GM21576 (cell line): ENCODE measurements around the gene MOG.
A peak's percentile ranks its signal among the peaks of the same experiment; 100 is the strongest.
"Not testable (repeated sequence)": the region's sequence is repeated elsewhere in the genome, so short reads cannot be mapped to it uniquely, and the experiment has no call there.

ENCODE experiments used
- ATAC-seq: cut with Tn5 transposase; IDR thresholded peaks from one replicate; pipeline ENCODE4 v1.9.1; 2021; ENCODE audit warnings: mild to moderate bottlenecking, moderate library complexity; ENCODE audit not compliant: unreplicated experiment

Gene MOG

DNA sequence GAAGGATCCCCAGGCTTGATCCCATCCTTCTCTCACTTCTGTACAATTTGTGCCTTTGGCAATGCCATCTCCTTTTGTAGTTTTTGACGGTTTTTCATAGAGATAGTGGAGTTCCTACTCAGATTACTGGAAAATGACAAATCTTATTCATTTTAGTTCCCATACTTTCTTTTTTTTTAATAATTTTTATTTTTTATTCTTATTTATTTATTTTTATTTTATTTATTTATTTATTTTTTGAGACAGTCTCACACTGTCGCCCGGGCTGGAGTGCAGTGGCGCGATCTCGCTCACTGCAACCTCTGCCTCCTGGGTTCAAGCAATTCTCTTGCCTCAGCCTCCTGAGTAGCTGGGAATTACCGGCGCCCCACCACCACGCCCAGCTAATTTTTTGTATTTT lies 19.6 kb upstream of the MOG start:
- ATAC-seq = no peak

- no peak for ATAC-seq
These were observed 15.3 kb upstream of the MOG start for GRCh38 chr6:29641430-29642148.

- ATAC-seq = no peak
These were observed 8.8 kb upstream of the MOG start for GRCh38 chr6:29647927-29648642.

- peak; percentile 99 for ATAC-seq
These were observed 6.9 kb upstream of the MOG start for GRCh38 chr6:29649701-29650673.

- no peak for ATAC-seq
These were observed 5.3 kb upstream of the MOG start for GRCh38 chr6:29651413-29652197.

GRCh38 chr6:29652198-29652584 lies 4.7 kb upstream of the MOG start:
- no peak for ATAC-seq

- ATAC-seq = no peak
These were observed 3.3 kb upstream of the MOG start for GRCh38 chr6:29653452-29654038.

DNA sequence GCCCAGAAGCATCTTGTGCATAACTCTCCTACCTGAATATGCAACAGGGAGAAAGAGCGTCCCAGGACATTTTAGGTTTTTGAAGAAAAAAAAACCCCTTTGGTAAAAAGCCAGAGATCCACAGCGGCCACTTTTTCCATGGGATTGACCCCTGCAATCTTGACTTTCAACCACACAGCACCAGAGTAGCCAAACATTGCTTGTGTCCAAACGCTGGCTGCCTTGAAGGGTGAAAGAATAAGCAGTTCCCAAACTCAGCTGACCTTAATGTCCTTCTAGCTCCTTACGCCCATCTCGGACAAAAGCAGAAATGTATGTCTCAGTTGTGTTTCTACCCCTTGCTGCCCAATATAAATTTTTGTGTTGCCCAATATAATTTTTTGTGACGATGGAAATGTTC lies 1.2 kb upstream of the MOG start:
- no peak for ATAC-seq

GRCh38 chr6:29656157-29656556 lies 735 bp upstream of the MOG start:
- no peak for ATAC-seq

GRCh38 chr6:29661071-29661470 lies 4.2 kb downstream of the MOG start:
- ATAC-seq = no peak

DNA sequence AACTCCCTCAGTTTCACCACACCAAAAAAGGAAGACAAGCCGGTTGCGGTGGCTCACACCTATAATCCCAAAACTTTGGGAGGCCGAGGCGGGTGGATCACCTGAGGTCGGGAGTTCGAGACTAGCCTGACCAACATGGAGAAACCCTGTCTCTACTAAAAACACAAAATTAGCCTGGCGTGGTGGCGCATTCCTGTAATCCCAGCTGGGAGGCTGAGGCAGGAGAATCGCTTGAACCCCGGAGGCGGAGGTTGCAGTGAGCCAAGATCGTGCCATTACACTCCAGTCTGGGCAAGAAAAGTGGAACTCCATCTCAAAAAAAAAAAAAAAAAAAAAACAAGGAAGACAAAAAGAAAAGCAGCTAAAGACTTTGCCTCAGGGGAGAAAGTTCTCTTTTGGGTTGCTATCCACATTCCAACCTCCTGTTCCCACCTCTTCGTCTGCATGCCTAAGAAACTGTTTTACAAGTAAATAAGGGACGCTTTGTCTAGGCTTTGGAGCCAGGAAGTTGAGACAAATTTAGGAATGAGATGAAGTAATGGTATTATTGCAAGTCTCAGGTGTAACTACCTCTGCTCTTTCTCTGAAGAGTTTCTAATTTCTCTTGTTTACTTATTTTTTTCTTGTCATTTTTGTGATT lies 4.7 kb downstream of the MOG start:
- not testable (repeated sequence) for ATAC-seq

- ATAC-seq = no peak
These were observed 6.6 kb downstream of the MOG start for GRCh38 chr6:29663300-29664042.

DNA sequence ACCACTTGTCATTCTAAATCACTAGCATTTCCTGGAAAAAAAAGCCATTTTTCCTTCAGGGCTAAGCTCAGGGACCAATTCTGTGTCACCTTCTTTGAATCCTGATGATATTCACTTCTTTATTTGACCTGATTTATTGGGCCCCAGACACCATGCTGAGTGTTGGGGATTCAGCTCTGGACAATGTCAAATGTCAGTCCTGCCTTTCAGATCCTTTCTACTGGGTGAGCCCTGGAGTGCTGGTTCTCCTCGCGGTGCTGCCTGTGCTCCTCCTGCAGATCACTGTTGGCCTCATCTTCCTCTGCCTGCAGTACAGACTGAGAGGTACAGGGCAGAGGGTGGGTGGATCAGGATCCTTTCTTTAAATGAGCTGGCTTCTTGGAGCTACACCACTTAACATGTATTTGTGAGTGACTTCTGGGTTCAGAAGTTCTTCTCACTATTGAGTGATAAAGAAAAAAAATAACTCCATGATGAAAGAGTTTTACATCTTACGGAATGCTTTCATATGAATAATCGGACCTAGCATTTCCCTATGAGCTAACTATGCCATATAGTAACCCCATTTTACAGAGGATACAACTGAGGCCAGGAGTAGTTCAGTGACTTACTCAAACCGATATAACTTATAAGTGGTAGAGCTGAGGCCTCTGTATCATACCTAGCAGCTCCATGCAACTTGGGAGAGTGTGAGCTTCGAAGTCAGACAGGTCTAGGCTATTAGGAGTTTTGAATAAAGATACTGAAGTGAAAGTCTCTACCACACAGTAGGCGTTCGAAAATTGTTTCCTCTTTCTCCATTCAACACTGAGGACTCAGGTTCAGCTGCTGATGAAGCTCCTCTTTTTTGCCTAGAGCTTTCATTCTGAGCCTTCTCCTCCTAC lies 9.3 kb downstream of the MOG start:
- no peak for ATAC-seq

- ATAC-seq = no peak
These were observed 9.9 kb downstream of the MOG start for GRCh38 chr6:29666826-29667130.

DNA sequence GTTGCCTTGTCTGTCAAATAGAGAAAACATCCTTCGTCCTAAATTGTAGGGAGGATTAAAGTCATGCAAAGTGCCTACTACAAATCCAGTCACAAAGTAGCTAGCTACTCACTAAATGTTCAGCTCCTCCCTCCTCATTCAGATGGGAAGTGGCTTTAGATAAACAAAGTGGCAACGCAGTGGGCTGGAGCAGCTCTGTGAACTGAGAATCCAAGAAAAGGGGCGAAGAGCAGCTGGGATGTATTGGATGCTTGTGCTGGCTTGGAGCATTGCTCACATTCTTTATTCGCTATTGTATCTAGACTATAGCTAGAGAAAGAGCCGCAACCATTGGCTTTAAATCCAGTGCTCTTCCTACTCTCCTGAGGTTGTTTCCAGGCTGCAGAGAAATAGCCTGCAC lies 10.3 kb downstream of the MOG start:
- ATAC-seq = no peak

- ATAC-seq = no peak
These were observed 14.1 kb downstream of the MOG start for GRCh38 chr6:29671026-29671425.

DNA sequence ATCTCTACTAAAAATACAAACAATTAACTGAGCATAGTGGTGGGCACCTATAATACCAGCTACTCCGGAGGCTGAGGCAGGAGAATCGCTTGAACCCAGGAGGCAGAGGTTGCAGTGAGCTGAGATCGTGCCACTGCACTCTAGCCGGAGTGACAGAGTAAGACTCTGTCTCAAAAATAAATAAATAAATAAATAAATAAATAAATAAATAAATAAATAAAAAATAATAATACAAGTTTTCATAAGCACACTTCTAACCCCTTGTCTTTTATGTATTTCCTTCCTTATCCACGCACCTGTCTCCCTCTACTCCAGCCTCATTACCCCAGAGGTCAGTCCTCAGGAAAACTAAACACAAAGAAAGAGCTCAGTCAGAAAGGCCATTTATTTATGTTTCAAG lies 15.2 kb downstream of the MOG start:
- ATAC-seq = not testable (repeated sequence)

GRCh38 chr6:29673161-29673560 lies 16.3 kb downstream of the MOG start:
- ATAC-seq = no peak
